Activated CD8-positive, alpha-beta memory T cell treated with anti-CD3 and anti-CD28 coated beads, Interleukin-2, amount 50 U/mL, for 48 hours (primary cell): Measurements from ENCODE around the gene CDX2.

Experiments
- DNase-seq: peaks from one replicate; pipeline ENCODE4 v3.0.0-alpha.2; 2020

Gene CDX2

DNA sequence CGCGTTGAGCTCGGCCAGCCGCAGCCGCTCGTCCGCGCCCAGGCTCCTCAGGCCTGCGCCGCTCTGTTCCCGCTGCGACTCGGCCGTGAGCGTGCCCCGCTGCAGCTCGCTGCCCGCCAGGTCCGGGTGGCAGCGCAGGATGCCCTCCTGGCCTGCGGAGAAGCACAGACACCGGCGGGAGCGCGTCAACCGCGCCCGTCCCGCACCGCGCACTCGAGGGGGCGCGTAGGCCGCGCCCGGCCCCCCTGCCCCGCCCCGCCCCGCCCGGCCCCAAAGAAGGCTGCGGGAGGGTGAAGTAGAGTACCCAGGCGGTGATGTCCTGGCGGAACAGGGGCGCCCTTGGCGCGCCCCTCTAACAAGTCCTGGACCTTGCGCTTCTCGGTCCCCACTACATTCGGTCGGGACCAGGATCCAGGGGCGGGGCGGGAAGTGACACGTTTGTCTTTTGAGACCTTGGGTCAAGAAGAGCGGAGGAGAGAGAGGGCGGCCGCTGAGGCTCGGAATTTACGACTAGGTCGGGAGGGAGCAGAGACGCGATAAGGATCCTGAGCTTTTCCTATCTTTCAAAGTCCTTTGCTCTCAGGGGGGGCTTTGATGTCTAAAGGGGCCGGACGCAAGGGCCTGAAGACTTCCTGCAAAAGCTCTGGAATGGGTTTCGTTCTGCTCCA, 9.3 kb upstream of the CDX2 start:
- peak; percentile 50 for DNase-seq

DNA sequence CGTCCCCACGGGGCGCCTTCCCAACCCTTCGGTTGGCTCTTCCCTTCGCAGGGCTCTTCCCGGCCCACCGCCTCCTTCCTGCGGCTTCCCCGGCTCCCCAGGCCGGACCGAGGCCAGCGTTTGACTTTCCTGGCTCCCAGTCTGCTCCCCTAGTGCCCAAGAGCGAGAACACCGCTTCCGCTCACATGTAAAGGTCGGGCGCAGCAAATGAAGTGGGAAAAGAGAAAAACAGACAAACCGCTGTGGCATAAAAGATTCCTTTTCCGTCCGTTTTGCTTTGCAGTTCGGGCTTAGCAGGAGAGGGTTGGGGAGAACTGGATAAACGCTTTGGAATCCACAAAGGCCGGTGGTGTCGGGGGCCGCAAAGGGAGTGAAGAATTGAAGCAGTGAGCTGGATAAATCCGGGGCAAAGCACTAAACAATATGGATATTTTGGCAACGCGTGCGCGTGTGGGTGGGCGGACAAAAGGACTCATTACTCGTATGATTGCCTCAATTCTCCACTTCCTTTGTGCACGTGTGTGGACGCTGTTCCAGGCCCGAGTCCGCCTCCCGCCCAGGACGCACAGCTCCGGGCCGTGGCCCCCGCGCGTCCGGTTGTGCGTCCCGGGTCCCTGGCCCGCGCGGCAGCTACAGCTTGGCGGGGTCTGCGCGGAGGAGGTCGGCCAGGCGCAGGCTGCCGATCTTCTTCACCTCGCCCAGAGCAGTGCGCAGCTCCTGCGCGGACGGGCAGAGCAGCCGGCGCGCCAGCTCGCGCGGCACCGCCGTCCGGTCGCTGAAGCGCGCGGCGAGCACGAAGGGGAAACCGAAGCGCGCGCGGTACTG, 8.6 kb upstream of the CDX2 start:
- DNase-seq, result peak; percentile 50

DNA sequence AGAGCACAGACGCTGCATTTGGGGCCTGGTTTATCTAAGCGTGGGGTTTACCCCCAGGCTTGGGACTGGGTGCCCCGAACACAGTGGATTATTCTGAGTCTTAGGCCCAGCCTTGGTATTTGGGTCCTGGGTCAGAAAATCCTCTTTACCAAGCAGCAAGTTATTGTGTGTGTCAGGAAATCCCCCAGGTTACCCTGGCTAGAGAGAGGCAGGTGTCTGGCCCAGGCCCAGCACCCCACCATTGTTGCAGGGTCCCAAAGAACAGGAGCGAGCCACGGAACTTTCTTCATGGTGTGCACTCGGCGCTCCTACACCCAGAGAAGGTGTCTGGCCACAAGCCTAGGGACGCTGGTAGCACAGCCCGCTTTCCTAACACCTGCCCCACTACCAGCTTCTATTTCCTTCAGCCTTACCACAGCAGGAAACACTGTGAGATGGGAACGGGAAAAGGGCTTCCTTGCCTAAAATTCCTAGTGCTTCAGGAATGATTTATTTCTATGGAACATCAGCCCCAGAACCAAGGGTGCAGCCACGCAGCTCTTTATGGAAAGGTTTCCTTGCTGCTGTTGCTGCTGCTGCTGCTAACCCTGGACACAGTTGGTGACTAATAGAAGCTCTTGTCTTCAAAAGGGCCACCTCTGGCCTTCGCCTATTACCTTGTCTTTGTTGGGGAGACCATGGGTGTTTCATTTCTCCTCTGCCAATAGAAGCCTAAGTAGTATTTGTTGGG, 7.4 kb upstream of the CDX2 start:
- peak; percentile 49 for DNase-seq

DNA sequence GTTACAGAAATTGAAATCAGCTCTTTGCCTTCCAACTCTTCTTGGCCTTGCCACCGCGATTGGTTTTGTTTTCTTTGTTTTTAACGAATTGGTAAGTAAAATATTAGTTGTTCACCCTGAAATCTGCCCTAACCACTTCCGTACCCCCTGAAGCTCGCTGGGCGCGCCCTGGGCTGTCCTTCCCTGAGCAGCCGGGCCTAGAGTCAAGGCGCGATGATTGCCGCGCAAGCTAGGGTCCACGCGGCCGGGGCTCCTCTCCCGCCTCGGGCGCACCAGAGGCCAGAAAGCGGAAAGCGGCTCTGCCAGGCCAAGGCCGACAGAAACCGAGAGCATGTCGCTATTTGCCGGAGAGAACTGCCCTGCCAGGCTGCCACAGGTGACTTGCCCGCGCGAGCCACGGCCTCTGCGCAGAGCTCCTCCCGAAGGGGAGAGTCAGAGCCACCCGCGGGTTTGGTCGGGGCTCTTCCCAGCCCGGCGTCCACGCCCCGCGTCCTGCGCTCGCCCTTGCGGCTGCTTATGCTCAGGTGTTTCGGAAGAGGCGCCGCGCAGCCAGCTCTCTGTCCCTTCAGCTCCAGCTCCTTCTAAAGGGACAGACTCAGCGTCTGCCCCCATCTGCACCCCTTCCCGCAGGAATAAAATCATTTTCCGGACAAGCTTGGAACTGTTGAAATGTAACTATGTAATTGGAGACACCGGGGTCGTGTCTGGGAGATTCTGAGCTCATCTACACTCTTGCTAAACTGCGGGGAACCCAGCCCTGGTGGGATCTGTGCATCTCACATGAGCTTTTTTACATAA, 6.6 kb upstream of the CDX2 start:
- DNase-seq, result peak; percentile 58

DNA sequence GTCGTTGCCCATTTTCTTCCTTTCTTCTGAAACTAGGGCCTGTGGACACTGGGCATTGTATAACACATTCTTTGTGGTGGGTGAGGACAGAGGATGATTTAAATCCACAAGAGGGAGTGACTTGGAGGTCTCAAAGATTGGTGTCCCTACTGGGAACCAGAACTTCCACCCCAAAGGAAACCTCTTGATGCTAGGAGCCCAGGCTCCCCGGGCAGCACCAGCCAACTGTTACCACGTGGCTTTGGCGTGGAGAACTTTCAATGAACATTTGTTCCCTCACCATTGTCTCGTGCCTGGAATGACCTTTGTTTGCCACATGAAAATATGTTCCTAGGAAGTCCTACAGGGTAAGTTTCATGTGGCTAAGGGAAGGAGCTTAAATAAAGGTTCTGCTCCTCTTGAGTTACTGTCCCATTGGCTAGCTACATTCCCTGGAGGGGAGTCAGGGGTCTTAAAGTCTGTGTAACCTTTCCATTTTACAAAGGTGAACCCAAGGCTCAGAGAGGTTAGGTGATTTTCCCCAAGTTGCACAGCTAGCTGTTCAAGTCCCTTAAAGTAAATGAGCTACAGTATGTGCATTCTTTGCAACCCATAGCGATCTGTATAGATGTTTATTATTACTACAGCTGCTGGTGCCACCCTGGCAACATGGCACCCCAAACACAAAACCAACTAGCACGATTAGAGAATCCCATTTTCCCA, 5.0 kb upstream of the CDX2 start:
- DNase-seq, result peak; percentile 15

DNA sequence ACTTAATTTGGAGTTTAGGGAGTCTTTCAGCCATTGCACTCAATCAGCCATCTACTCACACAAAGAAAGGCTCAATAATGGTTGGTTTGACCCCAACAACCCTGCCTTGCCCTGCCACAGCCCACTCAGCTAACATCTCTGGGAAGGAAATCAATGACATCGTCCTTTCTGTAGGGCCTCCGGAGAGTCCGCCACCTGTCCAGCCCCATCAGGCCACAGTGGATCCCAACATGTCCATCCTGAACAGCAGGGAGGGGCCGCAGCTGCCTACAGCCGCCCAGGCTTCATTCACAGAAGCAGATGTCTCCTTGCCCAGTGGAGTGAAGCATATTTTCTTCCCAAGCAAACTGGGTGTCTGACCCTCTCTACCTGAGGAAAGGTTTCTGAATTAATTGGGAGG, 4.2 kb upstream of the CDX2 start:
- peak; percentile 18 for DNase-seq

DNA sequence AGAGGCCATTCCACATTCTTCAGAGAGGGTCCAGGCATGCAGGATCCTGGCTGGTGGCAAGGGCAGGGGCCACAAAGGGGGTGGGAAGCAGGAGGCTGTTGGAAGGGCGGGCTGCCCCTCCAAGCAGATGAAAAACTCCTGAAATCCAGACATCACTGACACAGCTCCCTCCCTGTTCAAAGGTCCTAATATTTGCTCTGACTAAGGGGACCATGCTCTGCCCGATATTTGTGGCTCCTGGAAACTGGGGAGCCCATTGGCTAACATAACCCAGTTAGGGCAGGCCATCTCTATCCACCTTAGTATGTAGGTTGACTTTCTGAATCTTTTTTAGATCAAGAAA, 3.3 kb upstream of the CDX2 start:
- DNase-seq, result no peak

DNA sequence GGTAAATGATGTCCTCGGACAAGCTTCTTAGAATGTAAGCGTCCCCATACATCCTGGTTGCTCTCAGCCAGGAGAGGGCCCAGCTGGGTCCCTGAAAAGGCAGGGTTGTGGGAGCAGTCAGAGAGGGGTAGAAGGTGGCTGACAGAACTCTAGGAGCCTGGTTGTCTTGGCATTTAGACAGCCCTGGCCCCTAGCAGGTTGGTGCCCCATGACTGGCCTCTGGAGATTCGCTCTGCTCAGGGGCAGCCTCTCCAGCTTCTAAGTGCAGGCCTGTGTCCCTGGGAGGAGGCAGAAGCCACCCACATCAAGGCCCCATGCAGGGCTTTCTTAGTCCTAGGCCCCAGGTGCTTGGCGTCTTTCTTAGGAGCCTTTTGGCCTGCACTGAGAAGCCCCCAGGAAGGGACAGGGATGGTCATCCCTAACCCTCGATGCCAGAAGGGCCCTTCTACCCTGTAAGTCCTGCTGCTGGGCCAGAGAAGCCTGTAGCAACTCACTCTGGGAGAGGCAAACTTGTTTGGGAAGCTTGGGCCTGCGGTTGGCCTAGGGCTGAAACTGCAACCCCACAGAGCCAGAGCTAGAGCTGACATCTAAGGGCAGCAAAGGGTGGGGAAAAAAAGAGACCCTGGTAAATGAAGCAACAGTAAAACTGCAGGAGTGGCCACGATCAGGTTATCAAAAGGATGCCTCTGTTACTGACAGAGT, 2.8 kb upstream of the CDX2 start:
- DNase-seq, result no peak

DNA sequence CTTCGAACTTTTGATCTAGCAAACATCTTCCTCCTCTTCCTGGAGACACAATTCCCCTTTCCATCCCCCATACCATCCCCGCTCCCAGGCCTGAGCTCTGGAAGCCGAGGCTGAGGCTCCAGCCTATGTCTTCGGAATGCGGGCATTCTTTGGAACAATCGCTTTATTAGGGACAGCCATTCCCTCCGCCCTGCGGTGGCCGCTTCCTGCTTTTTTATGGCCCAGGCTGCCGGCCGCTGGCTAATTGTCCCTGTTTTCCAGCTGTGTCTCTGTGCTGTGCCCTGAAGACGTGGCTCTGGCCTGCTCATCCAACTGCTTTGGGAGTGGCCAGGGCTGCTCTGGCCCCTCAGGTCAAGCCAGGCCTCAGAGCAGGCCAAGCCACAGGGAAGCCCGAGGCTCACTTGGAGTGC, 2.1 kb upstream of the CDX2 start:
- no peak for DNase-seq

DNA sequence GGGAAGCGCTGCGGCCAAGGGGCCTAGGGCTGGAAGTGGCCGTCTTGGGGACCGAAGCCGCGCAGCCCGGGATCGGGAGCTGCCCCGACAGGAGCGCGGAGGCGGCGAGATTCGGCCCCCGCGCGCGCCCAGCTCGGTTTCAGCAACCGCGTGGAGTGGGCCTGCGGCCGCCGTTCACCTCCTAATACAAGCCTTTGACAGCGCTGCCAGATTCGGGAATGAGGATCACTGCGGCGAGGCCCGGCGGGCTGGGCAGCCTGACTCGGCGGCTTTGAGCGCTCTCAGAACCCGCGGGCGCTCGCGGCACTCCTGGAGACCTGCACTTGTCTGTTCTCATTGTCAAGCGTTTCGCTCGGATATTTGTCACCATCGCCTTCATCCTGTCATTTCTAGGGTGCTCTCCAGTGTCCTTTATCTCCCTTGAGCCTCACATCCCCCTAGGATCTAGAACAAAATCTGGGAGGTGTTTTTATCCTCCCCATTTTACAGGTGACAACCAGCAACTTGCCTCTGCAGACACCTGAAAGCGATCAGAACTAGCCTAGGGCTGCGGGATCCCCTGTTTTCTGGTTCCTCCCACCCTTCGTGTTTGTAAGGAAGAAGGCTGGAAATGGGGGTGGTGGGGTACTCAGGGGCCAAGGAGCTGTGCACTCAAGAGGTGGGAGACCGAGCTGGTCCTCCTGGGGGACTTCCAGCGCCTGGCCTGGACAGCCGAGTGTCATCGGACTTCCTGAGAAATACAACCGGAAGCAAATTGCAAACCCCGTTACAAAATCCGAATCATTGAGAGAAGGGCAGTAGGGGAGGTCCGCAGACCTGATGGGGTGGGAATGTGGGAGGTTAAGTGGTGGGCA, 1.5 kb upstream of the CDX2 start:
- no peak for DNase-seq

DNA sequence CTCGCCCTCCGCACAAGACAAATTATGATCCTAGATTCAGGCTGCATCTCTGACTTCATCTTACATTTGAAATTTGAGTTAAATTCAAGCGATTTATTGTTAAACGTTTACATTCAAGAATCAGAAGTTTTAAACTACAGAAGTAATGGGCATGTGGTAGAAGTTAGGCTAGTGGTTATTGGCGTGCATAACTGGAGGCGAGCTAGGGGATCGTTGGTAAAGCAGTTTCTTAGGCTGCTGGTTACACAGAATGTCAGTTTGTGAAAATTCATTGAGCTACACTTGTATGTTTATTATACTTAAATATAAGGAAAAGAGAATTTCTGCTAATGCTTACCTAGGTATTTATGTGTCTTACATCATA, 733 bp upstream of the CDX2 start:
- no peak for DNase-seq

DNA sequence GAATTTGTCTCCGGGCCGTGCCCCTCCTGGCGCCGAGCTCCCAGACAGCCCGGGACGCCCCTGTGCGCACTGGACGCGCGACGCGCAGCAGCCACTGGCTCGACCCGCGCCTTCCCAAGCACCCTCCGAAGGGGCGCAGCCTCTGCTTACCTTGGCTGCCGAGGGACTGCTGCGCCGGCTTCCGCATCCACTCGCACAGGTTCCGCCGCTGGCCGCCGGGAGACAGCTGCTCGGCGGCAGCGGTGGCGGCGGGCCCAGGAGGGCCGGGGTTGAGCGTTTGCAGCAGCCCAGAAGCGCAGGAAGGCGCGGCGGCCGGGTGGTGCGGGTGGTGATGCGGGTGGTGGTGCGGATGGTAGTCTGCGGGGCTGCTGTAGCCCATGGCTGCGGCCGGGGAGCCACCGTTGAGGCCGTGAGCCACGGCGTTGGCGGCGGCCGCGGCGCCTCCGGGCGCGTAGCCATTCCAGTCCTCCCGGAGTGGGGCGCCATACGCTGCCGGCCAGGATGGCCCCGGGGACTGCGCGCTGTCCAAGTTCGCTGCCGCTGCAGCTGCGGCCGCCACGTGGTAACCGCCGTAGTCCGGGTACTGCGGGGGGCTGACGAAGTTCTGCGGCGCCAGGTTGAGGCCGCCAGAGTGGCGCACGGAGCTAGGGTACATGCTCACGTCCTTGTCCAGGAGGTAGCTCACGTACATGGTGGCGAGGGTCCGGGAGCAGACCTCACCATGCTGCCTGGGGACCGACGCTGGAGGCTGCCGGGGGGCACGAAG, 616 bp downstream of the CDX2 start:
- no peak for DNase-seq

DNA sequence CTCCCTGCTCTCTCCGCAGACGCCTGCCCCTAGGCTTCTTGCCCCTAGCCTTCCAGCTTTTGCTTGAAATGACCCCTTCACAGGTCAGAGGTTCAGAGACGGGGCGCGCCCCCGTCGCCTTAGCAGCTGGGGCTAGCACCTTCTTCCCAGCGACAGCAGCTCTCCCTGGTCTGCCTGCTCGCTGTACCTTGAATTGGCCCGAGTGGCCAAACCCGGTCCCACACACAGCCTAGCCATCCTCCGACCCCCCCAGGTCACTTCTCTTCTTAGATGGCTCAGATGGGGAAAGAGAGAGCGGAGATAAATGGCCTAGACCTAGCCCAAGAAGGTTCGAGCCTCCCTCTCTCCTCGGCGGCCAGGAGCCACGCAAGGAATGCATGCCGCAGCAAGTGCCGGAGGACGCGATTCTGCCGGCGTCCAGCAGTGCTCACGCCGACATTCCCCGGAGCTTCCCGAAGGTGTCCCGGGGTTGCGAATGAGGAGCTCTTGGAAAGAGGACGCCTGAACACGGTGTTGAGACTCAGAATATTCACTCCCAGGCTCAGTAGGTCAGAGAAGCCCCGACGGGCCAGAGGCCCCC, 1.3 kb downstream of the CDX2 start:
- no peak for DNase-seq

DNA sequence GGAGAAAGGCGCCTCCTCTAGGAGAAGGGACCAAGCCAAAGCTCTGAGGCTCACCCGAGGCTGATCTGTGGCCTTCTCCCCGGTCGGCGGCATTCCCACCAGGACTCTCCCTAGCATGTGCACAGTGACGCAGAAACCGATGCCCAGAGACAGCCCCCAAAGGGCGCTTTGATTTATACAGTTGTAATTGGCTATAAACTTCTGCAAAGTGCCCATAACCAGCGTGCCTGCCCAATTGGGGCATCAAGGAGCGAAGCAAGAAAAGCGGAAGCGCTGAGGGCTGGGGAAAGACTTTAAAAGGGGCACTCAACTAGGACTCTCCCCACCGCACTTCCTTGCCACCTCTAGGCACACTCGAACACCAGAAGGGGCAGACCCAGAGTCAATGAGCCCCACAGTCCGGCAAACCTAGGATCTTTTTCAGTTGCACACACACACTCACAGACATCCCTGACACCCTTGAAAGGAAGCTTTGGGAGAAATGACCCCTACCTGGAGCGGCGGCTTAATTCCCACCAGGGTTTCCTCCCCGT, 1.8 kb downstream of the CDX2 start:
- no peak for DNase-seq

DNA sequence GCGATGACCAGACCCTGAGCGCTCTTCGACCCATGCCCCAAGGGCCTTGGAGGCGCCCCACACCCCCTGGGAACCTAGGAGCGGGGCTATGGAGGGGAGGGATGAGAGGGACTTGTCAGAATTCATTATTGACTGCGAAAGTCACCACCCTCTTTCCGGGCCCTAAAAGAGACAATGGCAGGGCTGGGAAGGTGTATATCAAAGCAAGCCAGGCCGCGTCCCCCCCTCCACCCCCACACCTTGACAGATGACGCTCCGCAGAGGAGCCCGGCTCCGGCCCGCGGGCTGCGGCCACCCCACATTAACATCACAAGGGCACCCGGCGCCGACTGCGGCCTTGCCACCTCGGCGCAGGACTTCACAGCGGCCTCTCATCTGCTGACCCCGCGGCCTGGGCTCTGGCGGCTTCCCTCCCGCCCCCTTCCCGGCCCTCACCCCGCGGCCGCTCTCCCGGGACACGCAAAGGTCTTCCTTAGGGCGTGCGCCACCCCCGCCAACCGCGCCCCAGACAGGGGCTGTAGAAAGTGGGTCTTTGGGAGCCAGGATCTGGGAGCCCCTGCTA, 2.4 kb downstream of the CDX2 start:
- no peak for DNase-seq

DNA sequence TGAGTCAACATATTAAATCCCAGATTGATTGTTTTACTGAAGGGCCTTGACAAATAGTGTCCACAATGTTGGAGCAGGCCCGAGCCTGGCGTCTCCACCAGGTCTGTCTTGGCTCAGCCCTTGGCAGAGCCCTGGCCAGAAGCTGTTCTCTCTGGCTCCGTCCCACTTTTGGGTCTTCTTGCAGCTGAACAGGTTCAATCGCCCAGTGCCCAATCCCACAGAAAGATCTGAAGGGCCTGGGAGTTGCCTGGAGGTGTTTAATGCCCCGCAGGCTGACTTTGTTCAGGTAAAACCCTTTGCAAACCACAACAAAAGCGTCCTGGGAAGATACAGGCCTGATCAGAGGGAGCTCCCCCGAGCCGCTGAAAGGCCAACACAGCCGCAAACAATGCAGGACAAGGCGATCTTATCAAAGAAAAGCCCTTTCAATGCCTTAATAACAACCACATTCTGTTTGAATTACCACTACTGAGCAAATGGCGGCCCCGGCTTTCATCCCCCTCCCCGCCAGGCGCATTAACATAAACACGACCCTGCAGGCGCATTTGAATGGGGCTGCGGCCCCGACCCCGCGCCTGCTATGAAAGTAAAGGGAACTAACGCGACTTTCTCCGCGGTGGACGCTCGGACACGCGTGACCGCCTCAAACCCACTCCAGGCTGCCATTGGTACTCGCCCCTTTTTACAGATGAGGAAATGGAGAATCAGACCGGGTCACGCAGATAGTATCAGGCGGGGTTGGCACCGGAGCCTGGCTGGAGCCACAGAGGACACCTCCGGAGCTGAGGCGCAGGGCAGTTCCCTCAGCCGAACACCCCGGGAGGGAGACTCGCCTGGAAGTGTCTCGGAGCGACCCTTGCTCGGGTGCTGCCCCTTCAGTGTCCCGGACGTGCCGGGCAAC, 3.1 kb downstream of the CDX2 start:
- no peak for DNase-seq

DNA sequence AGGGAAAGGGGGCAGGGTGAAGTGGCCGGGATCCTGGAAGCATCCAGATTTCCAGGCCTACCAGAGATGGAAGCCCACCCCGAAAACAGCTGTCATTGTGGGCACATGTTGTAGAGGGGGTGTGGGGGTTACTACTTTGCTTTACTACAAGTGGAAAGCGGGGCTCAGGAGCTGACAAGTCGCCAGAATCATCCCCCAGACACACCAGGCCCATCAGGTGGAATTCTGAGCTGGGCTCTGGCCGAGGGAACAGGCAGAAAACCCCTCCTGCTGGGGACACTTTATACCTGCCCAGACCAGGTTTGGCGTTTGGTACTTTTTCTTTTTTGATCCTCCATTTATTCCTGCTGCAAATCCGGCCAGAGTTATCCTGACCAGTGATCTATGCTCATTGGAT, 3.8 kb downstream of the CDX2 start:
- DNase-seq, result no peak

DNA sequence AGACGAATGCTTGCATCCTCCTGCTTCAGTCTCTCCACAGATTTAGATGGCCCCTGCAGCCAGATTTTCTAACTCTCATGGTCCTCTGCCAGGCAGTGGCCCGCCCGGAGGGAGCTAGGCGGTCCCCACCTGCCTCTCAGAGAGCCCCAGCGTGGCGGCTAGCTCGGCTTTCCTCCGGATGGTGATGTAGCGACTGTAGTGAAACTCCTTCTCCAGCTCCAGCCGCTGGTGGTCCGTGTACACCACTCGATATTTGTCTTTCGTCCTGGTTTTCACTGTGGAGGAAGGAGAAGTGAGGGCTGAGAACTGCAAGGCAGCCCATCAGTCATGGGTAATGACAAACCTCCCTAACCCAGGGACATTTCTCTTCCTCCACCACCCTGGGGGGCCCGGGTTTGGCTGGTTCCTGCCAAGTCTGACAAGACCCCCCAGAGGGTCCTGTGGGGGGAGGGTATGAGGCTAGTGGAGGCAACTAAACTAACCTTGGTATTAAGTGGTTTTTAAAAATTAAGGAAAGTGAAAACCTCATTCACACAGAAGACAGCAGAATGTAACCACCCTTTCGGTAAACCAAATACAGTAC, 4.3 kb downstream of the CDX2 start:
- no peak for DNase-seq
